HCT116 (cell line): ENCODE data around the gene KCNE4. TPM values are rescaled to one million over a fixed set of nuclear protein-coding genes. Genes with fewer than 3 reads are reported as not detected.

Source experiments
- ATAC-seq: fragments of 200-7000 bp; cut with Tn5 transposase; 2 replicates; pipeline ENCODE4 v1.9.1; 2020; ENCODE audit warnings: mild to moderate bottlenecking, moderate library complexity
- BruUV-seq: library from RNA; stranded (reverse); fragments of 400-500 nt; replicated peaks from 2 replicates; lab custom pipeline; 2021; lab: Mats Ljungman, UMichigan
- CTCF ChIA-PET: fragments of 300-600 bp; sonication (Branson Sonifier 250); formaldehyde crosslinking; loops from one replicate; lab custom pipeline; 2021; ENCODE audit warnings: antibody characterized with exemption; lab: Charles Lee
- POLR2A ChIA-PET: fragments of 300-600, 350-600 bp; sonication (Branson Sonifier 250); formaldehyde crosslinking; loops from one replicate; lab custom pipeline; 2021; ENCODE audit warnings: antibody characterized with exemption; lab: Charles Lee
- RAD21 ChIA-PET, 2 experiments: fragments of 300-600 bp; sonication (Branson Sonifier 250); formaldehyde crosslinking; loops; one replicate each; lab custom pipeline; 2023; ENCODE audit warnings: low total read pairs in 2 of 2; ENCODE audit not compliant: uncharacterized antibody in 2 of 2, unreplicated experiment in 2 of 2, low non-redundant PET in 1 of 2; lab: Charles Lee
- DNase-seq: peaks from one replicate; pipeline ENCODE4 v3.0.0-alpha.2; 2010; ENCODE audit warnings: low read depth, low spot score
- H2AFZ ChIP-seq: fragments of 200-600 bp; shearing (Covaris generic), sonication (generic); 2 replicates; pipeline ENCODE4 v1.6.1; 2017; ENCODE audit warnings: low read depth, mixed run types, mixed read lengths, antibody characterized with exemption, low read length; ENCODE audit not compliant: poor library complexity, severe bottlenecking
- H3K27ac ChIP-seq: 2 replicates; pipeline ENCODE4 v1.5.1; 2012; ENCODE audit warnings: low read depth, low read length
- H3K27me3 ChIP-seq: fragments of 200-600 bp; sonication (generic); 2 replicates; pipeline ENCODE4 v1.6.1; 2016; ENCODE audit warnings: mixed run types, low read length, mixed read lengths; ENCODE audit not compliant: insufficient read depth
- H3K36me3 ChIP-seq, 2 experiments: fragments of 200-500 bp in 1 of 2; fragments of 200-600 bp in 1 of 2; sonication (Bioruptor generic) in 1 of 2; sonication (generic) in 1 of 2; 2 replicates each; pipeline versions ENCODE4 v1.5.1 to v1.6.1; 2014 to 2016; ENCODE audit warnings: low read length in 2 of 2, inconsistent platforms in 1 of 2, mixed read lengths in 1 of 2, mixed run types in 1 of 2; ENCODE audit not compliant: insufficient read depth in 2 of 2, control insufficient read depth in 1 of 2
- H3K4me1 ChIP-seq, 2 experiments: fragments of 200-600 bp in 1 of 2; sonication (generic) in 1 of 2; 2 replicates each; pipeline versions ENCODE4 v1.5.1 to v1.6.1; 2012 to 2017; ENCODE audit warnings: low read length in 2 of 2, inconsistent platforms in 1 of 2, mild to moderate bottlenecking in 1 of 2, mixed read lengths in 1 of 2, mixed run types in 1 of 2, moderate library complexity in 1 of 2; ENCODE audit not compliant: insufficient read depth in 2 of 2, control insufficient read depth in 1 of 2
- H3K4me2 ChIP-seq: fragments of 200-600 bp; sonication (generic); 2 replicates; pipeline ENCODE4 v1.6.1; 2017; ENCODE audit warnings: mixed run types, low read length, mixed read lengths
- H3K4me3 ChIP-seq, 2 experiments: fragments of 200-600 bp in 1 of 2; sonication (generic) in 1 of 2; replicated peaks in 1 of 2; 2 replicates each; pipeline ENCODE4 v1.5.1; 2011 to 2016; ENCODE audit warnings: low read length in 2 of 2, control low read depth in 1 of 2, low read depth in 1 of 2, mild to moderate bottlenecking in 1 of 2, mixed read lengths in 1 of 2, mixed run types in 1 of 2
- H3K79me2 ChIP-seq: fragments of 200-600 bp; sonication (generic); 2 replicates; pipeline ENCODE4 v1.6.1; 2017; ENCODE audit warnings: mild to moderate bottlenecking, mixed run types, low read length, moderate library complexity, mixed read lengths; ENCODE audit not compliant: insufficient read depth
- H3K9ac ChIP-seq: fragments of 200-600 bp; sonication (generic); 2 replicates; pipeline ENCODE4 v1.6.1; 2016; ENCODE audit warnings: low read length, mixed read lengths
- H3K9me2 ChIP-seq: fragments of 200-600 bp; sonication (generic), shearing (Covaris generic); 2 replicates; pipeline ENCODE4 v1.6.1; 2017; ENCODE audit warnings: mixed run types, mild to moderate bottlenecking, moderate library complexity; ENCODE audit not compliant: insufficient read depth
- H3K9me3 ChIP-seq, 2 experiments: fragments of 200-500 bp in 1 of 2; fragments of 200-600 bp in 1 of 2; sonication (Bioruptor generic) in 1 of 2; sonication (generic) in 1 of 2; 2 replicates each; pipeline ENCODE4 v1.6.1; 2014 to 2017; ENCODE audit warnings: low read length in 2 of 2, mixed read lengths in 2 of 2, inconsistent platforms in 1 of 2, low read depth in 1 of 2, mild to moderate bottlenecking in 1 of 2, mixed run types in 1 of 2, moderate library complexity in 1 of 2; ENCODE audit not compliant: control insufficient read depth in 1 of 2, insufficient read depth in 1 of 2
- H4K20me1 ChIP-seq: fragments of 200-600 bp; sonication (generic), shearing (Covaris generic); 2 replicates; pipeline ENCODE4 v1.6.1; 2017; ENCODE audit warnings: mixed run types, mild to moderate bottlenecking, moderate library complexity; ENCODE audit not compliant: insufficient read depth
- ATF3 ChIP-seq: IDR thresholded peaks from 2 replicates; pipeline ENCODE4 v1.6.1; 2012
- CBX3 ChIP-seq: IDR thresholded peaks from 2 replicates; pipeline ENCODE4 v1.6.1; 2012; ENCODE audit warnings: low read depth
- EGR1 ChIP-seq: IDR thresholded peaks from 2 replicates; pipeline ENCODE4 v1.6.1; 2012; ENCODE audit warnings: low read depth
- ELF1 ChIP-seq: IDR thresholded peaks from 2 replicates; pipeline ENCODE4 v1.6.1; 2012; ENCODE audit warnings: low read depth, borderline replicate concordance
- EZH2 ChIP-seq: fragments of 200-600 bp; sonication (generic); IDR thresholded peaks from 2 replicates; pipeline ENCODE4 v1.6.1; 2017; ENCODE audit warnings: antibody characterized with exemption, mixed run types
- EZH2phosphoT487 ChIP-seq: fragments of 200-600 bp; IDR thresholded peaks from 2 replicates; pipeline ENCODE4 v1.6.1; 2018; ENCODE audit warnings: antibody characterized with exemption, borderline replicate concordance
- FOSL1 ChIP-seq: IDR thresholded peaks from 2 replicates; pipeline ENCODE4 v1.6.1; 2012; ENCODE audit warnings: low read depth
- JUND ChIP-seq: IDR thresholded peaks from 2 replicates; pipeline ENCODE4 v1.6.1; 2012
- MAX ChIP-seq: IDR thresholded peaks from 2 replicates; pipeline ENCODE4 v1.6.1; 2012
- POLR2AphosphoS5 ChIP-seq: IDR thresholded peaks from 2 replicates; pipeline ENCODE4 v1.6.1; 2011; ENCODE audit warnings: mild to moderate bottlenecking, low read depth, low read length, moderate library complexity
- RAD21 ChIP-seq: IDR thresholded peaks from 2 replicates; pipeline ENCODE4 v1.6.1; 2012; ENCODE audit warnings: low read depth, mild to moderate bottlenecking
- SP1 ChIP-seq: IDR thresholded peaks from 2 replicates; pipeline ENCODE4 v1.6.1; 2012; ENCODE audit warnings: low read depth
- SRF ChIP-seq: IDR thresholded peaks from 2 replicates; pipeline ENCODE4 v1.6.1; 2012; ENCODE audit warnings: low read depth
- TCF7L2 ChIP-seq: IDR thresholded peaks from 2 replicates; pipeline ENCODE4 v1.7.0; 2011; ENCODE audit warnings: borderline replicate concordance, inconsistent platforms; ENCODE audit not compliant: insufficient read depth, insufficient read length; ENCODE audit errors: extremely low read depth
- ZBTB33 ChIP-seq: IDR thresholded peaks from 2 replicates; pipeline ENCODE4 v1.6.1; 2011; ENCODE audit warnings: mild to moderate bottlenecking, low read length, moderate library complexity; ENCODE audit not compliant: insufficient replicate concordance; ENCODE audit errors: extremely low read depth
- ZFX ChIP-seq: fragments of 450-650 bp; IDR thresholded peaks from 2 replicates; pipeline ENCODE4 v1.6.1; 2017
- intact Hi-C: fragments of 100-400 bp; cut with micrococcal nuclease; formaldehyde crosslinking; loops from 2 replicates; pipeline ENCODE4 v1.10.0; 2022
- total RNA-seq: library from RNA; stranded (reverse); gene quantifications from one replicate; pipeline ENCODE4 v1.2.1, GENCODE V29; 2021; ENCODE audit not compliant: unreplicated experiment

Gene KCNE4
- total RNA-seq, 1 experiment from 2014 or later, result not detected

GRCh38 chr2:223032187-223033142, 19.5 kb upstream of the KCNE4 start:
- no TSS peak for BruUV-seq

GRCh38 chr2:223034221-223034975, 17.6 kb upstream of the KCNE4 start:
- no TSS peak for BruUV-seq
- Histone ChIP-seq H3K4me3 (no peak overlapping the region), H3K9me2 (no peaks in the 10 kb centered on the region), H3K9ac (no peak overlapping the region), H3K4me2 (no peak overlapping the region), H3K4me1 (peaks cover 0 to 10% of the 10 kb centered on the region in 2 experiments; a peak in 1 of 4 replicates), H3K36me3 (no peaks in the 10 kb centered on the region), H3K27ac (no peak overlapping the region), H3K79me2 (no peaks in the 10 kb centered on the region), H3K9me3 (peaks cover 0 to 6% of the 10 kb centered on the region in 2 experiments; a peak in 1 of 4 replicates), H3K27me3 (no peaks in the 10 kb centered on the region), H2AFZ (no peak overlapping the region), H4K20me1 (no peaks in the 10 kb centered on the region)
- POLR2A ChIA-PET, result no interaction called here
- intact Hi-C loops, result no loop called here
- no peak for DNase-seq
- no peak for ATAC-seq
- CTCF ChIA-PET, result no interaction called here
- RAD21 ChIA-PET, result no interaction called here
- TF ChIP-seq SRF (no peak), FOSL1 (no peak), ZFX (no peak), RAD21 (no peak), ZBTB33 (no peak), MAX (no peak), EGR1 (no peak), EZH2phosphoT487 (no peak), ATF3 (no peak), POLR2AphosphoS5 (no peak), TCF7L2 (no peak), JUND (no peak), ELF1 (no peak)

More at GRCh38 chr2:223032187-223033142, 19.5 kb upstream of the KCNE4 start:
- DNase-seq, result no peak
- Histone ChIP-seq H3K4me3 (no peak overlapping the region), H2AFZ (no peak overlapping the region), H3K4me2 (no peak overlapping the region), H3K9ac (no peak overlapping the region), H3K4me1 (peaks cover 1 to 14% of the 10 kb centered on the region in 2 experiments; a peak in 3 of 4 replicates), H4K20me1 (no peaks in the 10 kb centered on the region), H3K9me3 (peaks cover 0 to 6% of the 10 kb centered on the region in 2 experiments; a peak in 1 of 4 replicates), H3K27ac (peak overlapping the region; percentile 19; the same call in 1 of the 2 replicates), H3K27me3 (no peaks in the 10 kb centered on the region), H3K9me2 (no peaks in the 10 kb centered on the region), H3K36me3 (no peaks in the 10 kb centered on the region), H3K79me2 (no peaks in the 10 kb centered on the region)
- intact Hi-C loops, result no loop called here
- ChIA-PET POLR2A (no interaction called here), CTCF (interaction anchor here (0.7 kb wide), 1 partner anchor 690 kb away, joined by 3 read pairs; no protein-coding TSS in a partner anchor), RAD21 (no interaction called here)
- ATAC-seq, result peak; percentile 34; the same call in 1 of the 2 replicates
- peak; percentile 31; the same call in 1 of the 2 replicates for TF ChIP-seq FOSL1
- peak; percentile 29; the same call in 1 of the 2 replicates for TF ChIP-seq CBX3
- TF ChIP-seq JUND, result peak; percentile 33
- TF ChIP-seq EZH2, result no peak
- TF ChIP-seq TCF7L2, result no peak
- 0 out of 2 replicates have a peak, but pooled peaks have one; percentile 3 for TF ChIP-seq SP1
